Endothelial cell of umbilical vein (primary cell): Measurements from ENCODE around the gene LCNL1.

Source experiments
- MAX ChIP-seq: IDR thresholded peaks from 2 replicates; pipeline ENCODE4 v1.6.1; 2011; ENCODE audit not compliant: insufficient read depth, insufficient read length
- MYC ChIP-seq: IDR thresholded peaks from one replicate; pipeline ENCODE4 v1.6.1; 2011; ENCODE audit warnings: mild to moderate bottlenecking, low read depth, low read length
- POLR2A ChIP-seq: IDR thresholded peaks from 2 replicates; pipeline ENCODE4 v1.6.1; 2012; ENCODE audit warnings: low read depth, mild to moderate bottlenecking, control low read depth, low read length
- TF ChIP-seq, protein P1 (sequence below), 2 donors: IDR thresholded peaks; 1 replicate in 1 of 2; 2 replicates in 1 of 2; pipeline ENCODE4 v1.5.1; 2011; ENCODE audit warnings: low read length in 2 of 2, mild to moderate bottlenecking in 2 of 2, moderate library complexity in 2 of 2, control low read depth in 1 of 2, inconsistent platforms in 1 of 2, low read depth in 1 of 2; ENCODE audit not compliant: insufficient read depth in 1 of 2; ENCODE audit errors: extremely low read depth in 1 of 2

GRCh38 chr9:136997371-136997770 lies 14.6 kb downstream of the LCNL1 start:
- TF ChIP-seq POLR2A = no peak
- TF ChIP-seq, protein P1, sequence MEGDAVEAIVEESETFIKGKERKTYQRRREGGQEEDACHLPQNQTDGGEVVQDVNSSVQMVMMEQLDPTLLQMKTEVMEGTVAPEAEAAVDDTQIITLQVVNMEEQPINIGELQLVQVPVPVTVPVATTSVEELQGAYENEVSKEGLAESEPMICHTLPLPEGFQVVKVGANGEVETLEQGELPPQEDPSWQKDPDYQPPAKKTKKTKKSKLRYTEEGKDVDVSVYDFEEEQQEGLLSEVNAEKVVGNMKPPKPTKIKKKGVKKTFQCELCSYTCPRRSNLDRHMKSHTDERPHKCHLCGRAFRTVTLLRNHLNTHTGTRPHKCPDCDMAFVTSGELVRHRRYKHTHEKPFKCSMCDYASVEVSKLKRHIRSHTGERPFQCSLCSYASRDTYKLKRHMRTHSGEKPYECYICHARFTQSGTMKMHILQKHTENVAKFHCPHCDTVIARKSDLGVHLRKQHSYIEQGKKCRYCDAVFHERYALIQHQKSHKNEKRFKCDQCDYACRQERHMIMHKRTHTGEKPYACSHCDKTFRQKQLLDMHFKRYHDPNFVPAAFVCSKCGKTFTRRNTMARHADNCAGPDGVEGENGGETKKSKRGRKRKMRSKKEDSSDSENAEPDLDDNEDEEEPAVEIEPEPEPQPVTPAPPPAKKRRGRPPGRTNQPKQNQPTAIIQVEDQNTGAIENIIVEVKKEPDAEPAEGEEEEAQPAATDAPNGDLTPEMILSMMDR (IDR thresholded peaks at IDR 0.05; ENCODE audit: extremely low read depth in 1 of 2, insufficient read depth in 1 of 2, low read depth in 1 of 2, low read length in 2 of 2) = no peak
- TF ChIP-seq MAX = no peak
- no peak for TF ChIP-seq MYC
